ENCODE data around the gene OLFM2. TPM values are rescaled to one million over a fixed set of nuclear protein-coding genes. Genes with fewer than 3 reads are reported as not detected.

The OLFM2 gene
- total RNA-seq, 1 donor from 2014 or later: 55.0 TPM

- DNase-seq (ENCODE audit: low spot score, unreplicated experiment): no peak
- Mint-ChIP-seq H3K36me3 (ENCODE audit: insufficient read depth) (peaks cover 21% of the 10 kb centered on the region), H3K27me3 (no peaks in the 10 kb centered on the region), H3K9me3 (ENCODE audit: low read depth) (peaks cover 7% of the 10 kb centered on the region), H3K4me3 (ENCODE audit: low read depth) (peak overlapping the region; percentile 94), H3K27ac (peak overlapping the region; percentile 96), H3K4me1 (ENCODE audit: low read depth) (peaks cover 11% of the 10 kb centered on the region)
- TF ChIP-seq CTCF (IDR thresholded peaks at IDR 0.05; ENCODE audit: unreplicated experiment): no peak
These were observed 118.1 kb downstream of the OLFM2 start for GRCh38 chr19:9818175-9818733.

GRCh38 chr19:9811139-9811538, 125.2 kb downstream of the OLFM2 start:
- DNase-seq (ENCODE audit: low spot score, unreplicated experiment): no peak
- Mint-ChIP-seq H3K27me3 (no peaks in the 10 kb centered on the region), H3K36me3 (ENCODE audit: insufficient read depth) (peaks cover 16% of the 10 kb centered on the region), H3K4me3 (ENCODE audit: low read depth) (no peak overlapping the region), H3K9me3 (ENCODE audit: low read depth) (no peaks in the 10 kb centered on the region), H3K4me1 (ENCODE audit: low read depth) (no peaks in the 10 kb centered on the region), H3K27ac (no peak overlapping the region)
- TF ChIP-seq CTCF (IDR thresholded peaks at IDR 0.05; ENCODE audit: unreplicated experiment): no peak

GRCh38 chr19:9808855-9809824, 127.2 kb downstream of the OLFM2 start:
- Mint-ChIP-seq H3K27me3 (no peaks in the 10 kb centered on the region), H3K36me3 (ENCODE audit: insufficient read depth) (peaks cover 8% of the 10 kb centered on the region), H3K9me3 (ENCODE audit: low read depth) (no peaks in the 10 kb centered on the region), H3K4me3 (ENCODE audit: low read depth) (no peak overlapping the region), H3K27ac (no peak overlapping the region), H3K4me1 (ENCODE audit: low read depth) (no peaks in the 10 kb centered on the region)
- DNase-seq (ENCODE audit: low spot score, unreplicated experiment): no peak
- no peak for TF ChIP-seq CTCF (IDR thresholded peaks at IDR 0.05; ENCODE audit: unreplicated experiment)

GRCh38 chr19:9806803-9807202, 129.5 kb downstream of the OLFM2 start:
- no peak for DNase-seq (ENCODE audit: low spot score, unreplicated experiment)
- no peak for TF ChIP-seq CTCF (IDR thresholded peaks at IDR 0.05; ENCODE audit: unreplicated experiment)
- Mint-ChIP-seq H3K27me3 (no peaks in the 10 kb centered on the region), H3K27ac (no peak overlapping the region), H3K4me3 (ENCODE audit: low read depth) (no peak overlapping the region), H3K36me3 (ENCODE audit: insufficient read depth) (peaks cover 5% of the 10 kb centered on the region), H3K9me3 (ENCODE audit: low read depth) (no peaks in the 10 kb centered on the region), H3K4me1 (ENCODE audit: low read depth) (no peaks in the 10 kb centered on the region)

Other genes starting within 250 kb of the OLFM2 start
- gene ZNF846, start 167.8 kb downstream of the OLFM2 start, total RNA-seq: 33.3 and 34.0 TPM in 2 replicates
- 30.9 and 32.0 TPM in 2 replicates for gene FBXL12, start 117.4 kb downstream of the OLFM2 start, total RNA-seq
- gene UBL5, start 108.6 kb downstream of the OLFM2 start, total RNA-seq: 335 and 342 TPM in 2 replicates
- 83.3 and 90.6 TPM in 2 replicates for gene PIN1, start 101.2 kb downstream of the OLFM2 start, total RNA-seq
- 0.05 TPM in 1 of 2 replicates, not detected in the other for gene COL5A3, start 74.0 kb upstream of the OLFM2 start, total RNA-seq
- not detected in 2 replicates for gene RDH8, start 77.0 kb upstream of the OLFM2 start, total RNA-seq
- 2.2 and 3.0 TPM in 2 replicates for gene SHFL, start 149.8 kb upstream of the OLFM2 start, total RNA-seq
- gene ANGPTL6, start 166.2 kb upstream of the OLFM2 start, total RNA-seq: not detected in 2 replicates
- 51.5 and 54.8 TPM in 2 replicates for gene PPAN, start 169.8 kb upstream of the OLFM2 start, total RNA-seq
- gene P2RY11, start 175.2 kb upstream of the OLFM2 start, total RNA-seq: 20.5 and 23.7 TPM in 2 replicates
- gene EIF3G, start 183.4 kb upstream of the OLFM2 start, total RNA-seq: 216 and 220 TPM in 2 replicates

All from progenitor cell of endocrine pancreas (in vitro differentiated cells).